Measurements from ENCODE around the gene ANAPC15. TPM values are rescaled to one million over a fixed set of nuclear protein-coding genes. Genes with fewer than 3 reads are reported as not detected.

The ANAPC15 gene
- total and polyA plus RNA-seq, 2 donors (not counting 3 experiments of a cell fraction or from before 2014, with no cell fraction given), result 67.0 to 70.5 TPM

GRCh38 chr11:72102631-72102945 lies 9.9 kb downstream of the ANAPC15 start:
- Histone ChIP-seq H3K36me3 (ENCODE audit: control insufficient read depth in 2 of 2, extremely low read depth in 1 of 2, insufficient read depth in 2 of 2, low read length in 2 of 2) (peaks cover 11 to 15% of the 10 kb centered on the region in 2 experiments), H4K20me1 (replicated peaks; ENCODE audit: control insufficient read depth, extremely low read depth, insufficient read depth, low read length) (no peaks in the 10 kb centered on the region), H3K4me1 (ENCODE audit: control insufficient read depth, extremely low read depth, insufficient read depth, low read length) (peaks cover 26% of the 10 kb centered on the region), H2AFZ (ENCODE audit: low read depth, low read length) (peak overlapping the region; percentile 45), H3K9me3 (replicated peaks; ENCODE audit: control insufficient read depth, insufficient read depth, low read length) (no peaks in the 10 kb centered on the region), H3K27me3 (ENCODE audit: control insufficient read depth in 2 of 2, insufficient read depth in 2 of 2, low read length in 2 of 2) (no peaks in the 10 kb centered on the region), H3K4me2 (ENCODE audit: insufficient read depth, low read length) (peak overlapping the region; percentile 78), H3K9ac (replicated peaks; ENCODE audit: extremely low read depth, insufficient read depth, low read length) (peak overlapping the region; percentile 99), H3K9me1 (replicated peaks; ENCODE audit: control insufficient read depth, extremely low read depth, insufficient read depth, low read length) (no peaks in the 10 kb centered on the region), H3K4me3 (replicated peaks in 1 of 3; ENCODE audit: insufficient read depth in 1 of 3, low read depth in 1 of 3, low read length in 3 of 3) (peak overlapping the region; percentile 74 to 97 (median 86)), H3K27ac (ENCODE audit: insufficient read depth, low read depth, low read length) (peak overlapping the region; percentile 88), H3K79me2 (ENCODE audit: control insufficient read depth, insufficient read depth, low read length) (peaks cover 29% of the 10 kb centered on the region)
- DNase-seq (ENCODE audit: low read depth, low spot score) (no peak), FAIRE-seq (no peak)
- dilution Hi-C loops (cut with MboI; ENCODE audit: extremely low pct_ligation_motif_present, low sequenced_read_pairs), result no loop called here
- ChIA-PET POLR2A (no interaction called here), CTCF (interaction anchor here (1.0 to 2.2 kb wide), 4 partner anchors 12 to 328 kb away, joined by 3 to 7 read pairs (median 4); no protein-coding TSS in a partner anchor)
- BruUV-seq (replicated peaks), result no TSS peak
- no peak for TF ChIP-seq POLR2AphosphoS5 (IDR thresholded peaks at IDR 0.05; ENCODE audit: insufficient read depth, low read depth, low read length)
- TF ChIP-seq POLR2A (IDR thresholded peaks at IDR 0.05; ENCODE audit: low read depth, low read length), result peak; percentile 2
- intact Hi-C loops (cut with micrococcal nuclease), result loop anchor here (2.0 kb wide), 1 partner anchor 62 kb away; no protein-coding TSS in a partner anchor

GRCh38 chr11:72102162-72102561 lies 10.3 kb downstream of the ANAPC15 start:
- FAIRE-seq, result no peak
- DNase-seq (ENCODE audit: low read depth, low spot score), result no peak
- no peaks in the 10 kb centered on the region for H3K27me3 ChIP-seq (ENCODE audit: control insufficient read depth in 2 of 2, insufficient read depth in 2 of 2, low read length in 2 of 2)
- peaks cover 29% of the 10 kb centered on the region for H3K79me2 ChIP-seq (ENCODE audit: control insufficient read depth, insufficient read depth, low read length)
- H3K4me1 ChIP-seq (ENCODE audit: control insufficient read depth, extremely low read depth, insufficient read depth, low read length), result peaks cover 26% of the 10 kb centered on the region
- H3K9ac ChIP-seq (replicated peaks; ENCODE audit: extremely low read depth, insufficient read depth, low read length), result peak overlapping the region; percentile 99
- peaks cover 11 to 17% of the 10 kb centered on the region in 2 experiments for H3K36me3 ChIP-seq (ENCODE audit: control insufficient read depth in 2 of 2, extremely low read depth in 1 of 2, insufficient read depth in 2 of 2, low read length in 2 of 2)
- ChIA-PET CTCF (interaction anchor here (1.0 to 2.0 kb wide), 5 partner anchors 12 to 329 kb away, joined by 3 to 9 read pairs (median 4); no protein-coding TSS in a partner anchor), POLR2A (no interaction called here)
- dilution Hi-C loops (cut with MboI; ENCODE audit: extremely low pct_ligation_motif_present, low sequenced_read_pairs), result no loop called here
- no peaks in the 10 kb centered on the region for H3K9me3 ChIP-seq (replicated peaks; ENCODE audit: control insufficient read depth, insufficient read depth, low read length)
- H3K4me2 ChIP-seq (ENCODE audit: insufficient read depth, low read length), result peak overlapping the region; percentile 78
- no peaks in the 10 kb centered on the region for H3K9me1 ChIP-seq (replicated peaks; ENCODE audit: control insufficient read depth, extremely low read depth, insufficient read depth, low read length)
- intact Hi-C loops (cut with micrococcal nuclease), result loop anchor here (2.0 kb wide), 1 partner anchor 61 kb away; no protein-coding TSS in a partner anchor
- H3K4me3 ChIP-seq (replicated peaks in 1 of 3; ENCODE audit: insufficient read depth in 1 of 3, low read depth in 1 of 3, low read length in 3 of 3), result peak overlapping the region; percentile 74 to 97 (median 86)
- no peak overlapping the region for H2AFZ ChIP-seq (ENCODE audit: low read depth, low read length)
- TF ChIP-seq POLR2A (IDR thresholded peaks at IDR 0.05; ENCODE audit: low read depth, low read length), result peak; percentile 11
- TF ChIP-seq MAX (IDR thresholded peaks at IDR 0.05; ENCODE audit: insufficient read depth, insufficient read length), result no peak
- no TSS peak for BruUV-seq (replicated peaks)
- no peaks in the 10 kb centered on the region for H4K20me1 ChIP-seq (replicated peaks; ENCODE audit: control insufficient read depth, extremely low read depth, insufficient read depth, low read length)
- peak overlapping the region; percentile 88 for H3K27ac ChIP-seq (ENCODE audit: insufficient read depth, low read depth, low read length)

All from endothelial cell of umbilical vein (primary cell).